Activated naive CD8-positive, alpha-beta T cell treated with anti-CD3 and anti-CD28 coated beads, Interleukin-2, amount 50 U/mL, for 24 hours (primary cell): ENCODE data around the gene VEGFB.

ENCODE experiments used
- ATAC-seq: fragments of 150-1000 bp; cut with Tn5 transposase; one replicate; pipeline ENCODE4 v1.10.0; 2021
- DNase-seq: peaks from one replicate; pipeline ENCODE4 v3.0.0; 2021
- H3K27ac Mint-ChIP-seq: one replicate; pipeline ENCODE4 v1.8.0; 2021; ENCODE audit warnings: mild to moderate bottlenecking, mixed read lengths
- H3K27me3 Mint-ChIP-seq: one replicate; pipeline ENCODE4 v1.8.0; 2021; ENCODE audit warnings: mixed read lengths
- H3K36me3 Mint-ChIP-seq: one replicate; pipeline ENCODE4 v1.8.0; 2021; ENCODE audit warnings: low read depth, mixed read lengths
- H3K4me1 Mint-ChIP-seq: one replicate; pipeline ENCODE4 v1.8.0; 2021; ENCODE audit warnings: mixed read lengths
- H3K4me3 Mint-ChIP-seq: one replicate; pipeline ENCODE4 v1.8.0; 2021; ENCODE audit warnings: mild to moderate bottlenecking, moderate library complexity, mixed read lengths
- H3K9me3 Mint-ChIP-seq: one replicate; pipeline ENCODE4 v1.8.0; 2021; ENCODE audit warnings: mixed read lengths

The VEGFB gene

DNA sequence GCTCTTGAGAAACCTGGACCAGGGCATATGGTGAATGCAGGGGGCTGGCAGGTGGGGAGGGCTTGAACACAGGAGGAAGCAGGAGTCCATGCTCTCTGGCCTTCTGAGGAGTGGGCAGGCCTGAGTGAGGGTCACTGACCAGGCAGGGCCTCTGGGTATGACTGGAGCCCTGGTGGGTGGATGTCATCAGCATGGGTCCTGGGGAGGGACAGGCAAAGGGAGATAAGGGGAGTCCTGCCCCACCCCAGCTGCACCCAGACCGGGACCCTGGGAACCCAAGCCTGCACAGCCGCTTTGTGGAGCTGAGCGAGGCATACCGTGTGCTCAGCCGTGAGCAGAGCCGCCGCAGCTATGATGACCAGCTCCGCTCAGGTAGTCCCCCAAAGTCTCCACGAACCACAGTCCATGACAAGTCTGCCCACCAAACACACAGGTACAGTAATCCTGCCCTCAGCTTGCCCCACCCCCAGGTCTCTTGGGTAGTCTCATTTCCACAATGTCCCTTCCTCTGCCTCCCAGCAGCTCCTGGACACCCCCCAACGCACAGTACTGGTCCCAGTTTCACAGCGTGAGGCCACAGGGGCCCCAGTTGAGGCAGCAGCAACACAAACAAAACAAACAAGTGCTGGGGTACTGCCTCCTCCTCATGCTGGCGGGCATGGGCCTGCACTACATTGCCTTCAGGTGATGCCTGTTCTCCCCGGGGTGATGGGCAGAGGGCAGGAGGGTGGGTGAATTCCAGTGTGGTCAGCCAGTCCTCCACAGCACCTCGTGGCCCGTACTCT lies 2.0 kb upstream of the VEGFB start:
- Mint-ChIP-seq H3K4me3 (peak overlapping the region; percentile 81), H3K27me3 (no peaks in the 10 kb centered on the region), H3K9me3 (no peaks in the 10 kb centered on the region), H3K36me3 (no peaks in the 10 kb centered on the region), H3K4me1 (peaks cover 55% of the 10 kb centered on the region), H3K27ac (no peak overlapping the region)
- no peak for DNase-seq
- no peak for ATAC-seq

DNA sequence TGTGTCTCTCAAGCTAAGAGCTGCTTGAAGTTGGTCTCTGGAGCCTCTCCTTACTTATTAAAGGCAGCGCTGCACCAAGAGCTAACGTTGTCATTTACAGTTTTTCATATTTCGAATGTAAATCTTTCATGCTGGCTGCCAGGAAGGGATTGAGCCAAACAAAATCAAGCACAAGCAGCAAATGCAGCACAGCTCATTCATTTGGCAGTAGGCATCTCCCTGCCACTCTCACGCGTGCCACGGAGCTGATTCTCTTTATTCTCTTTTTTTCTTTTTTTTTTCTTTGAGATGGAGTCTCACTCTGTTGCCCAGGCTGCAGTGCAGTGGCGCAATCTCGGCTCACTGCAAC lies 1.4 kb upstream of the VEGFB start:
- Mint-ChIP-seq H3K27me3 (no peaks in the 10 kb centered on the region), H3K36me3 (peaks cover 3% of the 10 kb centered on the region), H3K9me3 (no peaks in the 10 kb centered on the region), H3K4me1 (peaks cover 49% of the 10 kb centered on the region), H3K4me3 (no peak overlapping the region), H3K27ac (no peak overlapping the region)
- ATAC-seq, result no peak
- DNase-seq, result no peak

DNA sequence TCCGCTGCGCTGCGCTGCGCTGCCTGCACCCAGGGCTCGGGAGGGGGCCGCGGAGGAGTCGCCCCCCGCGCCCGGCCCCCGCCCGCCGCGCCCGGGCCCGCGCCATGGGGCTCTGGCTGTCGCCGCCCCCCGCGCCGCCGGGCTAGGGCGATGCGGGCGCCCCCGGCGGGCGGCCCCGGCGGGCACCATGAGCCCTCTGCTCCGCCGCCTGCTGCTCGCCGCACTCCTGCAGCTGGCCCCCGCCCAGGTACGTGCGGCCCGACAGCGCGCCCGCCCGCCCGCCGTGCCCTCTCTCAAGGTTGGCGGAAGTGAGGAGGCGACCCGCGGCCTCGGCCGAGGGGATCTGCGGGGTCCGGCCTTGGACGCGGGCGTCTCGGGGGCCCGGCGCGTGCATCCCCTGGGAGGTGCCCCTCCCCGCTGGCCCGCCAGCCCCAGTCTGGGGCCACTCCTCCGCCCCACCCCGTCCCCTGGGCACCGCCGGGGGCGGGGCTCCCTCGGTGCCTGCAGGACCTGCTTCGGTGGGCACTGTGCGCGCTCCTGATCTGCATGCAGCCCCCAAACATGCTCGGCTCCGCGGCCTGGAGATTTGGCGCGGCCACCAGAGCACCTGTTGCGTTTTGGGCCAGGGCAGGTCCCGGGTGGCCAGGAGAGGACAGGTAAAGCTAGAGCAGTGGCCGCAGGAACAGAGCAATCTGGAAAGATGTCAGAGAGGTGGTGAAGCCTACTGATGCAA lies 429 bp downstream of the VEGFB start:
- peaks cover 44% of the 10 kb centered on the region for H3K4me1 Mint-ChIP-seq
- DNase-seq, result peak; percentile 60

DNA sequence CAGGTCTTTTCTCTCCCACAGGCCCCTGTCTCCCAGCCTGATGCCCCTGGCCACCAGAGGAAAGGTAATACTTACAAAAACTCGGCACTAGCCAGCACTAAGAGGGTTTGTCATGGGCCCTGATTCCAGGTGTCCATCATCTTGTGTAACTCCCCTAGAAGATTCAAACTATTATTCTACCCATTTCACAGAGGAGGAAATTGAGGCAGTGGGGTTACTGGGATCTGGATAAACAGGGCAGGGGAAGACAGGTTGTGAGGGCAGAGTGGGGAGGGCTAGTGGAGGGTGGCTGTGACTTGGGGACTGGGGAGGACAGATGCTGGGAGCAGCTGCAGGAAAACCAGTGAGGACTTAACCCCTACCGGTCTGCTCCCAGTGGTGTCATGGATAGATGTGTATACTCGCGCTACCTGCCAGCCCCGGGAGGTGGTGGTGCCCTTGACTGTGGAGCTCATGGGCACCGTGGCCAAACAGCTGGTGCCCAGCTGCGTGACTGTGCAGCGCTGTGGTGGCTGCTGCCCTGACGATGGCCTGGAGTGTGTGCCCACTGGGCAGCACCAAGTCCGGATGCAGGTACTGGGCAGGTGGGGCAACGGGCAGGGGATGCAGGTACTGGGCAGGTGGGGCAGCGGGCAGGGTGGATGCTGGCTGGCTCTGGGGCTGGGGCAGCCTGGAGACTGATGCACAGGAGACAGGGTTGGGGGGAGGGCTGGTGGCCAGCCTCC lies 1.2 kb downstream of the VEGFB start:
- H3K27ac Mint-ChIP-seq, result peak overlapping the region; percentile 72
- no peaks in the 10 kb centered on the region for H3K27me3 Mint-ChIP-seq
- DNase-seq (no peak), ATAC-seq (no peak)
- H3K4me1 Mint-ChIP-seq, result peaks cover 47% of the 10 kb centered on the region
- H3K4me3 Mint-ChIP-seq, result peak overlapping the region; percentile 83
- peaks cover 7% of the 10 kb centered on the region for H3K36me3 Mint-ChIP-seq
- no peaks in the 10 kb centered on the region for H3K9me3 Mint-ChIP-seq

More for the DNA sequence above, 429 bp downstream of the VEGFB start:
- Mint-ChIP-seq H3K4me3 (peak overlapping the region; percentile 83), H3K27ac (peak overlapping the region; percentile 72), H3K9me3 (no peaks in the 10 kb centered on the region), H3K27me3 (no peaks in the 10 kb centered on the region), H3K36me3 (peaks cover 7% of the 10 kb centered on the region)
- peak; percentile 46 for ATAC-seq

DNA sequence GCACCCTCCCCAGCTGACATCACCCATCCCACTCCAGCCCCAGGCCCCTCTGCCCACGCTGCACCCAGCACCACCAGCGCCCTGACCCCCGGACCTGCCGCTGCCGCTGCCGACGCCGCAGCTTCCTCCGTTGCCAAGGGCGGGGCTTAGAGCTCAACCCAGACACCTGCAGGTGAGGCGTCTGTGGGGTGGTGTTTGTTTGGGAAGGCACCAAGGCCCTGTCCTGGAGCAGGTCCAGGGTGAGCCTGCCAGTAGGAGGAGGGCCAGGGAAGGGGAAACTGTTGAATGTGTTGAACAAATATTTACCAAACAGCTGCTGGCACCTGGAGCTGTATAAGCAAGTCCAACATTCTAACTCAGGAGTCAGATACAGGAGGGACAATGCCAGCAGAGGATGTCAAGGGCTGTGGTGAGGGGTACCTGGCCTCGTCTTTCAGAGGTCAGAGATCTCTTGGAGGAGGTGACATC lies 3.1 kb downstream of the VEGFB start:
- H3K9me3 Mint-ChIP-seq, result no peaks in the 10 kb centered on the region
- no peak overlapping the region for H3K27ac Mint-ChIP-seq
- no peak for DNase-seq
- peaks cover 38% of the 10 kb centered on the region for H3K4me1 Mint-ChIP-seq
- ATAC-seq, result no peak
- H3K4me3 Mint-ChIP-seq, result no peak overlapping the region
- peaks cover 9% of the 10 kb centered on the region for H3K36me3 Mint-ChIP-seq
- H3K27me3 Mint-ChIP-seq, result no peaks in the 10 kb centered on the region

DNA sequence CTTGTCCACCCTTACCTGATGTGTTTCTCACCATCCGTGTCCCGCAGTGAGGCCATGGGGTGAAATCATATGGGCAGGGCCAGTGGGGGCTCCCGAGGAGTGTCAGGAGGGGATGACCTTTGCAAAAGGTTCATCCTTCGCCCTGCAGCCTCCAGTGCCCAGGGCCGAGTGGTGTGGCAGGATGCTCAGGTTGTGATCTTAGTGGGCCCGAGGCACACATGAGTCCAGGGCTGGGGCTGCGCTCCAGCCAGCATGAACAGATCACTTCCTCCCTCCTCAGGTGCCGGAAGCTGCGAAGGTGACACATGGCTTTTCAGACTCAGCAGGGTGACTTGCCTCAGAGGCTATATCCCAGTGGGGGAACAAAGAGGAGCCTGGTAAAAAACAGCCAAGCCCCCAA lies 3.7 kb downstream of the VEGFB start:
- Mint-ChIP-seq H3K27me3 (no peaks in the 10 kb centered on the region), H3K36me3 (peaks cover 11% of the 10 kb centered on the region), H3K27ac (peak overlapping the region; percentile 49), H3K9me3 (no peaks in the 10 kb centered on the region), H3K4me3 (no peak overlapping the region), H3K4me1 (peaks cover 41% of the 10 kb centered on the region)
- ATAC-seq (no peak), DNase-seq (no peak)

DNA sequence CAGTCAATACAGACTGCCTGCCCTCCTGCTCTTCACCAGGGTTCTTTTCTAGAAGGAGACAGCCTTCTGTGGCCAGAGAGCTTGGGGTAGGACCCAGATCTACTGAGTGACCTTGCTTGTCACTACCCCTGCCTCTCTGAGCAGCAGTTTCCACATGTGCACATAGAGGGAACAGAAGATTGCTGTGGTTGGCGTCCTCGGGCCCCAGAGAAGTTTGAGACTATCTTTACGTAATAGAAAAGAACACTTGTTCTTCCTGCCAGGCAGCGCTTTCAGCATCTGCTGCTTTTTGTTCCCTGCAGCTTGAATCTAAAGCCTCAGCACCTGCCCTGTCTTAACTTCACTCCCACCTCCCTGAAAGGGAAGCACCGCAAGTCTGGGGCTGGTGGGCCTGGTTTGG lies 4.6 kb downstream of the VEGFB start:
- ATAC-seq, result no peak
- no peak for DNase-seq
- Mint-ChIP-seq H3K4me3 (peak overlapping the region; percentile 7), H3K27me3 (no peaks in the 10 kb centered on the region), H3K27ac (peak overlapping the region; percentile 93), H3K36me3 (peaks cover 19% of the 10 kb centered on the region), H3K4me1 (peaks cover 45% of the 10 kb centered on the region), H3K9me3 (no peaks in the 10 kb centered on the region)

DNA sequence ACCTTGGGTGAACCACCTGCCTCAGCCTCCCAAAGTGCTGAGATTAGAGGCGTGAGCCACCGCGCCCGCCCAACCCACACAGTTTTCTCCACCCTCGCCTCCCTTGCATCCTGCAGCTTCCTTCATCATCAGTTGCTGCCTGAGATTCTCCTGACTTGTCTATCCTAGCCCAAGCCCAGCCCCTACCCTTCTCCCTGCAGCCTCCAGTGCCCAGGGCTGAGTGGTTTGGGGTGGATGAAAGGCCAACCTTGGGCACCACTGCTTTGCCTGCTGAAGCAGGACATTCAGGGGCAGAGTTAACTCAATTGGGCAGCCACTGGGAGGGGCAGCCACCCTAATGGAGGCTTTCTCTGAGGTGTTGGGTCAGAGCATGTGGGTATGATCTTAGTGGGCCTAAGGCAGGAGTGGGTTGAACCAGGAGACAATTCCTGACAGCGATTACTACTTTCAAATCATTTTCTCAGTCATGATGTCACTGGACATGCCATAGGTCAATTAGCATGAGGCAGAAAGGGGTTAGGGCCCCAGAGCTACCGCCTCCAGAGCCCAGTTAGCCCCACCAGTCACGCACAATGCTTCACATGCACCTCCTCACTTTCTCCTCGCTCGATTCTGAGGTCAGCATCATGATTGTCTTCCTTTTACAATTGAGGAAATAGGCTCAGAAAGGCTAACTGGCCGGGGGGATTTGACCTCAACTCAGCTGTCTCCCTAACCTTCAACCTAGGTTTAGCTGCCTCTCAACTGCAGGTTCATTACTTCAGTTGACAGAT lies 5.5 kb downstream of the VEGFB start:
- DNase-seq (no peak), ATAC-seq (no peak)
- Mint-ChIP-seq H3K4me1 (peaks cover 47% of the 10 kb centered on the region), H3K27ac (peak overlapping the region; percentile 93), H3K4me3 (peak overlapping the region; percentile 87), H3K9me3 (no peaks in the 10 kb centered on the region), H3K36me3 (peaks cover 19% of the 10 kb centered on the region), H3K27me3 (no peaks in the 10 kb centered on the region)

DNA sequence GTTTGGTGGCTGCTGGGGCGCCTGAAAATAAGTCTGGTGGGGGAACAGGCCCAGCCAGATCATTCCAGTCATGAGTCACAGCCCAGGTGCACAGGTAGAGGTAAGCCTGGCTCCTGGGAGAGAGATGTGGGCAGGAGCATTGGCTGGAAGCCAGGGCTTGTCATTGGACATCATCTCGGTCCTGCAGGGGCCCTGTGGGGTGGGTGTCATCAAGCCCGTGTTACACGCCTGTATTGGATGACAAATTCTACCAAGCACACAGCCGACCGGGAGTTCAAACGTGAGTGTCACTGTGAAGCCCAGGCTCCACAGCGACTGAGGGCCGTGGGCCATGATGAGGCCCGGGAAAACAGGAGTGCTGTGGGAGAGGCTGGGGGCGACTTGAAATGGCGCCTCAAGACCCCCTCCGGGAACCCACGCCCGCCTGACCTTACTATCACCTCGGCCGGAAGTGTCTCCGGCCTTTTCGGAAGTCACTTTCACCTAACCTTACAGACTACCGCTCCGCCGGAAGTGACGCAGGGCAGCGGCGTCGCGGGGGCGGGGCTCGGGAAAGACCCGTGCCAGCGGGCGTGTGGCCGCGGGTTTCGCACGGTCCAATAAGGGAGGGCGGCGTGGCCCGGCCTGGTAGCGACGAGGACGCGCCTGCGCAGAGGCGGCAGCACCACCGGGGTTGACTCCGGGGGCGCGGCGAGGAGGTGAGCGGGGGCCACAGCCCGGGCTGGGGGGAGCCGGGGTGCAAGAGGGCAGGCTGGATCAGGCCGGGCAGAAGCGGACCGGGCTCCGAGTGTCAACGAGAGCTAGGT lies 6.3 kb downstream of the VEGFB start, which contains the start of gene FKBP2:
TSS of gene FKBP2 (plus strand) at position 661 of the 806 bp plus-strand sequence. CDS start 1,293 bp downstream, outside the sequence.
- no peaks in the 10 kb centered on the region for H3K9me3 Mint-ChIP-seq
- ATAC-seq (peak; percentile 60), DNase-seq (peak; percentile 99)
- no peaks in the 10 kb centered on the region for H3K27me3 Mint-ChIP-seq
- peak within 1 kb of the TSS; percentile 87 for H3K4me3 Mint-ChIP-seq
- H3K36me3 Mint-ChIP-seq, result peaks cover 19% of the 10 kb centered on the region
- peaks cover 40% of the 10 kb centered on the region for H3K4me1 Mint-ChIP-seq
- H3K27ac Mint-ChIP-seq, result peak within 1 kb of the TSS; percentile 93

DNA sequence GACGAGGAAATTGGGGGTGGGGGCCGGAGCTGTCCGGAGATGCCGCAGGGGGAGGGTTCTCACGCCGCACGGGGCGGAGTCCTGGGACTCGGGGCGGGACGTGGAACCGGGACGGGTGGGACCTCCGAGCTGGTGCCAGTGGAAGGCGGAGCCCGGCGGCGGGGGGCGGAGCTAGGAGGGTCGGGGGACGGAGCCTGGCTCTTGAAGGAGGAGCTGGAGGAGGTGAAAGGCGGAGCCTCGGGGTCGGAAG lies 6.8 kb downstream of the VEGFB start:
- Mint-ChIP-seq H3K27me3 (no peaks in the 10 kb centered on the region), H3K36me3 (peaks cover 21% of the 10 kb centered on the region), H3K4me3 (peak overlapping the region; percentile 87), H3K4me1 (peaks cover 39% of the 10 kb centered on the region), H3K27ac (peak overlapping the region; percentile 93), H3K9me3 (no peaks in the 10 kb centered on the region)
- ATAC-seq (peak; percentile 76), DNase-seq (peak; percentile 100)

DNA sequence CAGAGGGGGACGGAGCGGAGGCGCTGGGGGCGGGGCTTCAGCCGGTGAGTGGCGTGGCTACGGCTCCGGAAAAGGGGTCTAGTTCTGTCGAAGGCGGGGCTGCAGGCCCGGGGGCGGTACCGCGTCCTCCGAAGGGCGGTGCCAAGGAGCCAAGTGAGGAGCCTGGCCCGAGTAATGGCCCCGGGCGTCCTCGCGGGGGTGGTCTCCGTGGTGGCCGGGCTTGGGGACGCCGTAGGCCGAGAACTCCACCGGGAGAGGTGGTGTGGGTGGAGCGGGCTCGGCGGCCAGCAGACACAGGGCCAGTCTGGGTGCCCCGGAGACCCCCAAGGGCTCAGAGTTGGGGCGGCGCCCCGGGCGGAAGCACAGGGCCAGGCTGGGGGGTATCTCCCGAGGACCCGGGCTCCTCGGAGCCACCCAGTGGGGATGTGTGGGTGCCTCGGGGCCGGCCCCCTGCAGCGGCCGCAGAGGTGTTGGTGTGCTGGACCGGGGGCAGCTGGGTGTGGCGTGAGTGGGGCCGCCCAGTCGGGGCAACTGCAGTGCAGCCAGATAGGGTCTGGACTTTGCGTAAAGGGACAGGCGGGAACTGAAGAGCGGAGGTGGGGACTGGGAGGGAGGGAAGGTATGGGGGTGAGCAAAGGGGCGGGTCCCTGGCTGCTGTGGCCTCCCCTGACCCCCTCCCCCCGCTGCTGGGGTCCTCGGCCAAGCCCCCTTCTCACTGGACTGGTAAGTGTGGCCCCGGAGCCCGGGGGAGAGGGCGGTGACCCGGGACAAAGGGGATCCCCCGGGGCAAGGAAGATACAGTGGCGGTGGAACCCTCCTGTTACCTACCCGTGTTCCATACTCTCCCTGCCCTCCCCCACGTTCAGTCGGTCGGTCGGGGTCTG lies 7.3 kb downstream of the VEGFB start:
- Mint-ChIP-seq H3K36me3 (peaks cover 21% of the 10 kb centered on the region), H3K9me3 (no peaks in the 10 kb centered on the region), H3K4me1 (peaks cover 38% of the 10 kb centered on the region), H3K27ac (peak overlapping the region; percentile 93), H3K27me3 (no peaks in the 10 kb centered on the region), H3K4me3 (peak overlapping the region; percentile 87)
- peak; percentile 48 for DNase-seq
- ATAC-seq, result peak; percentile 64

DNA sequence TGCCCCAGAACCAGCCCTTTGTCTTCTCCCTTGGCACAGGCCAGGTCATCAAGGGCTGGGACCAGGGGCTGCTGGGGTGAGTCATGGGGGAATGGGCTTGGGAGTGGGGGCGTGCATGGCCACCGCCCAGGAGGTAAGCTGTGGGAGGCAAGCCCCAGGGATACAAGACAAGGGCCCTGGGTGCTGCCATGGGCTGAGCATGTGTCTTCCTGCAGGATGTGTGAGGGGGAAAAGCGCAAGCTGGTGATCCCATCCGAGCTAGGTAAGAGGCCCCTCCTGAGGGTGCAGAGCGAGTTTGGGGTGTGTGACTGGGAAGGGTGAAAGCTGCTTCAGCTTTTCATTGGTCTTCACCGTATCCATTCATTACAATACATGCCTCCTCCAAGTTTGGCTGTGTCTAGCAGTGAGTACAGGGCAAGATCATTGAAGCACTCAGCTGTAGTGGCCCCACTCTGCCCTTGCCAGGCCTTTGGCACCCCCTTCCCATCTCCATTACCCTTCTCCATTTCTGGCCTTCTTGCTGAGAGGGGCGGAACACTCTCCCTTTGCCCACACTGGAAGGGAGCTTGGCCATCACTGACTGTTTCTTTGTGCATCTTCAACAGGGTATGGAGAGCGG lies 9.0 kb downstream of the VEGFB start:
- Mint-ChIP-seq H3K27ac (peak overlapping the region; percentile 86), H3K4me1 (peaks cover 45% of the 10 kb centered on the region)

More for the DNA sequence above, 9.0 kb downstream of the VEGFB start:
- Mint-ChIP-seq H3K9me3 (no peaks in the 10 kb centered on the region), H3K27me3 (no peaks in the 10 kb centered on the region), H3K36me3 (peaks cover 14% of the 10 kb centered on the region), H3K4me3 (peak overlapping the region; percentile 87)
- ATAC-seq, result no peak
- DNase-seq, result no peak
